ENCODE measurements around the gene PLXNA4. TPM values are rescaled to one million over a fixed set of nuclear protein-coding genes. Genes with fewer than 3 reads are reported as not detected.

The PLXNA4 gene
- polyA plus RNA-seq, 1 experiment, result 0.22 TPM

DNA sequence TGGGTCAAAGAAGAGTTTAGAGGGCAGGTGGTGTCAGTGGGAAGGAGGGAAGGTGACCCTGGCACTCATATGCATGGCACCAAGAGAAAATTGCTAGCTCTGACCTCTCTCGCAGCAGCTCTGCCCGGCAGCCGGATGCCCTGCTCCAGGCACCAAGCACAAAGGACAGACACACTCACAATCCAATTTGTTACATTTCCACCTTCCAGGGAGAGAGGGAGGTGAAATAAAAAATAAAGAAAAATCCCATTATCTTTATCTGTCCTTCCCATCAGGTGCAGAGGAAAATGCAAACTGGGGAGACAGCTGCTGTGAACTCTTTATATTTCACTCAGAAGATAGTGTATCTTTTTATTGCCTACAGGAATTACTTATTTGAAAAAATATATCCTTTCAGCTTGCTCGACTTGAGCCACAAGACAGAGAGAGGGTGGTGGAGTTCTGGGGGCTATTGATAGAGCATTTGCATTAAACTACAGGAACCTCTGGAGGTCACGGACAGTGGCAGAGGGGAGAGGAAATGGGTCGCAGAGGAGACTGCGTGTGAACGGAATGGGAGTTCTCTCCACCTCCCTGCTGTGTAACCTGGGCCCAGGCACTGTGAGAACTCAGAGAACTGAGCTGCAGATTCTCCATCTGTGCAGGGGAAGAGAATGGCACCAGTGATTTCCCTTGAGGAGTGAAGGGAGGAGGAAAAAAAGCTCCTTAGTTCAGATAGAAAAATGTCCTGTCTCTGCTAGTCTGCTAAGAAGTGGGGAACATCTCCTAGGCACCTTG lies 421.4 kb downstream of the PLXNA4 start:
- Histone ChIP-seq H3K4me3 (ENCODE audit: low read depth, low read length) (no peak overlapping the region), H3K36me3 (ENCODE audit: control insufficient read depth, insufficient read depth, low read length) (no peaks in the 10 kb centered on the region), H3K27me3 (ENCODE audit: control insufficient read depth, insufficient read depth, low read length) (peaks cover 1% of the 10 kb centered on the region)
- TF ChIP-seq, protein P1, sequence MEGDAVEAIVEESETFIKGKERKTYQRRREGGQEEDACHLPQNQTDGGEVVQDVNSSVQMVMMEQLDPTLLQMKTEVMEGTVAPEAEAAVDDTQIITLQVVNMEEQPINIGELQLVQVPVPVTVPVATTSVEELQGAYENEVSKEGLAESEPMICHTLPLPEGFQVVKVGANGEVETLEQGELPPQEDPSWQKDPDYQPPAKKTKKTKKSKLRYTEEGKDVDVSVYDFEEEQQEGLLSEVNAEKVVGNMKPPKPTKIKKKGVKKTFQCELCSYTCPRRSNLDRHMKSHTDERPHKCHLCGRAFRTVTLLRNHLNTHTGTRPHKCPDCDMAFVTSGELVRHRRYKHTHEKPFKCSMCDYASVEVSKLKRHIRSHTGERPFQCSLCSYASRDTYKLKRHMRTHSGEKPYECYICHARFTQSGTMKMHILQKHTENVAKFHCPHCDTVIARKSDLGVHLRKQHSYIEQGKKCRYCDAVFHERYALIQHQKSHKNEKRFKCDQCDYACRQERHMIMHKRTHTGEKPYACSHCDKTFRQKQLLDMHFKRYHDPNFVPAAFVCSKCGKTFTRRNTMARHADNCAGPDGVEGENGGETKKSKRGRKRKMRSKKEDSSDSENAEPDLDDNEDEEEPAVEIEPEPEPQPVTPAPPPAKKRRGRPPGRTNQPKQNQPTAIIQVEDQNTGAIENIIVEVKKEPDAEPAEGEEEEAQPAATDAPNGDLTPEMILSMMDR (IDR thresholded peaks at IDR 0.05; ENCODE audit: insufficient read depth, low read depth, low read length), result no peak
- CTCF ChIA-PET, result interaction anchor here (1.0 to 1.5 kb wide), 4 partner anchors 150 to 215 kb away, joined by 3 read pairs; no protein-coding TSS in a partner anchor
- no peak for DNase-seq (ENCODE audit: low read depth)
- POLR2A ChIA-PET, result no interaction called here

DNA sequence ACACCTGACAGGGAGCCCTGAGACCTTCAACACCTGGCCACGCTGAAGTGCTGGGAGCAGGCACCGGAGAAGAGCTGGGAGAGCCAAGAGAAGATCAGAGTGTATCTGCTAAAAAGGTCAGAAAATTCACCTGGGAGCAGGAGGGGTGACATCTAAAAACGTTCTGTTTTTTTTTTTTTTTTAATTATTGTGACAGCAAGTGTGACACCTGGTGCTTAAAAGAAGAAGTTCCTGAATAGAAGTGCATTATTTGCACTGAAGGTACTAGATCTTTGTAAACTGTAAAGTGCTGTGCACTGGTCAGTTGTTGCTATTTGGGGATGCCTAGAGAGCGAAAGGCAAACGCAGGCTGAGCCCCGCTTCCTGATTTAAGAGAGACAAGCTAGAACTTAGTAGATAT lies 422.0 kb downstream of the PLXNA4 start:
- Histone ChIP-seq H3K36me3 (ENCODE audit: control insufficient read depth, insufficient read depth, low read length) (no peaks in the 10 kb centered on the region), H3K27me3 (ENCODE audit: control insufficient read depth, insufficient read depth, low read length) (peaks cover 1% of the 10 kb centered on the region), H3K4me3 (ENCODE audit: low read depth, low read length) (no peak overlapping the region)
- POLR2A ChIA-PET, result no interaction called here
- no peak for DNase-seq (ENCODE audit: low read depth)
- TF ChIP-seq, protein P1 (IDR thresholded peaks at IDR 0.05; ENCODE audit: insufficient read depth, low read depth, low read length), result no peak
- CTCF ChIA-PET, result interaction anchor here (1.1 to 1.5 kb wide), 2 partner anchors 150 to 214 kb away, joined by 3 read pairs; no protein-coding TSS in a partner anchor

DNA sequence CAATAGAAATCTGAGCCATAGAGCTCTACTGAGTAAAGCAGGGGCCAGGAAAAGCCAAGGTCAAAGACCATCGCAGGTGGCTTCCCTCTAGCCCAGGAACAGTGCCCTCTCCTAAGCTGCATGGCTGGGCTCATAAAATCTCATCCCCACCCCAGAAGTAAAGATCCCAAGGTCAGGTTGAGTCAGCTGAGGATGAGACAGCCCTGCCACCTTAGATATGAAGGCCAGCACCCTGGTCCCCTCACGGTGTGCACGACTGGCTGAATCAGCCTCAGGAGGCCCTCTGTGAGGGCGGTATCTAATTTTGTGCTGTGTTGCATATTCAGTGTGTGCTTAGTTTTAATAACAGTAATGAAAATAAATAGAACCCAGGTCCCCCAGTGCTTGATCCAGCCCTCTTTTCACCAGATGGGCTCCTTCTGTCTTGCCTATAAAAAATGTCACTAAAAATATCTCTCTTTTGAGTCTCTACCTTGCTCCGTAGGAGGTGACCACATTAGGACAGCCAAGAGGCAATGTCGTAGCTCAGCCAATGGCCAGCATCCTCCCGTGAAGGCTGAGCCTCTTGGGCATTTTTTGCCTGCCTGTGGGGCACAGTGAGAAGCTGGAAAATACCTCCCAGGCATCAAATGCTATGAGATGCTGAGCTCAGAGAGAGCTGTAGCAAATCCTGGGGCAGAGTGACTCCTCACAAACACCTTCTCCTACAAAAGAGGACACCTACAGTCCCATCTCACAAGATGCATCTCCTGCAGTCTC lies 424.0 kb downstream of the PLXNA4 start:
- ChIA-PET POLR2A (no interaction called here), CTCF (interaction anchor here (1.9 kb wide), 1 partner anchor 207 kb away, joined by 4 read pairs; no protein-coding TSS in a partner anchor)
- no peaks in the 10 kb centered on the region for H3K36me3 ChIP-seq (ENCODE audit: control insufficient read depth, insufficient read depth, low read length)
- H3K4me3 ChIP-seq (ENCODE audit: low read depth, low read length), result no peak overlapping the region
- H3K27me3 ChIP-seq (ENCODE audit: control insufficient read depth, insufficient read depth, low read length), result peaks cover 1% of the 10 kb centered on the region
- DNase-seq (ENCODE audit: low read depth), result no peak
- TF ChIP-seq, protein P1 (IDR thresholded peaks at IDR 0.05; ENCODE audit: insufficient read depth, low read depth, low read length), result no peak

DNA sequence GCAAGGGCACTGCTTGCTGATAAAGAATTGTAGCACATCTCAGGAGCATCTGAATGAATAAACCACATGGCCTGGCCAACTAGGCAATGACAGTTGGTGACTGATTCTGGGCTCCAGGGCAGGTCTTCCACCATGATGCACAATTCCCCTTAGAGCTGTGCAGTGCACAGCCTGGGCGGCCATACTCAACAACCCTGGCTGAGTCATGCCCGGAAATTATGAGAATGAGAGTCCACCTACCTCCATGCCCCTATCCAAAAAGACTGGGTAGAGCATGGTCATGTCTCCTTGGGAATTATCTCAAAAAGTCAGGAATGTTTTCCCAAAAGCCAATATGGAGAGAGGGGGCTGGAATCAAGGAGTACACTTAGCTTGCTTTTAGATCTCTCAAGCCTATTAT lies 425.6 kb downstream of the PLXNA4 start:
- peaks cover 1% of the 10 kb centered on the region; the same call in 1 of the 2 replicates for H3K27me3 ChIP-seq (ENCODE audit: control insufficient read depth, insufficient read depth, low read length)
- no peak for DNase-seq (ENCODE audit: low read depth)
- ChIA-PET POLR2A (no interaction called here), CTCF (interaction anchor here (0.9 to 1.3 kb wide), 4 partner anchors 10 to 146 kb away, joined by 3 to 4 read pairs (median 3); no protein-coding TSS in a partner anchor)
- TF ChIP-seq, protein P1 (IDR thresholded peaks at IDR 0.05; ENCODE audit: insufficient read depth, low read depth, low read length), result no peak
- H3K36me3 ChIP-seq (ENCODE audit: control insufficient read depth, insufficient read depth, low read length), result no peaks in the 10 kb centered on the region
- no peak overlapping the region for H3K4me3 ChIP-seq (ENCODE audit: low read depth, low read length)
